GM21528 (cell line): Measurements from ENCODE around the gene CDKN2B-AS1.

ENCODE experiments used
- ATAC-seq: cut with Tn5 transposase; IDR thresholded peaks from one replicate; pipeline ENCODE4 v1.9.1; 2021; ENCODE audit warnings: mild to moderate bottlenecking, moderate library complexity; ENCODE audit not compliant: unreplicated experiment, low FRiP score

The CDKN2B-AS1 gene

DNA sequence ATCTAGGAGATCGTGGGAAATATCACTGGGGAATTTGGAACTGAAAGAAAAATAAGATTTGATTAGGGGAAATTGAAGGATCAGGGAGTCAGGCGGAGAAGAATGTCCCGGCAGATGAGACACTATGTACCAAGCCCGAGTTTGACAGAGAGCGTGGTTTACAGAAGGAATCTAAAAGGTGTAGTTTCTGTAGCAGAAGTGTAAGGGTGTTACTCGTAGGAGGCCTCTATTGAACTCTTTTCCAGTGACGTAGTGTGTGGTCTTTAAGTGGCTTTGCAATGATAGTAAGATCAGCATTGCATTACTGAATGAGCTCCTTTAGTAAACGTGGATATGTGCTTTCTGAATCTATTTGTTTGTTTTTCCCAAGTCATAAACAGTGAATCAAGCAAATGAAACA lies 73.8 kb downstream of the CDKN2B-AS1 start:
- no peak for ATAC-seq

GRCh38 chr9:22073349-22073748 lies 78.8 kb downstream of the CDKN2B-AS1 start:
- no peak for ATAC-seq

DNA sequence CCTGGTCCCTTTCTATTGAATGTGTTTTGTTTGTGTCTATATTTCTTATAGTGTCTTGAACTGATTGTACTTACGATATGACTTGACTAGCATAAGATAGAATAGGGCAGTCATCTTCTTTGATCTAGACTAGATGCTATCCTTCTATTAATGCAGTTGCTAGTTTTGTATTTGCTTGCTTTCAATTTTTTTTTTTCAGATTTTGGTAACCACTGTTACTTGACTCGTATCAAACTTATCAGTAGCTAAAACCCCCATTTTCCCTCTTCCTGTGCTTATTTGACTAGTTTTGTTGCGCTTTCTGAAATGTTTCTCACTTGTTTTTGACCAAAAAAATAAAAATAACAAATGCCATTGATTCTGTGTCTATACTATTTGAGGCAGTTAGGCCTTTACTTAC lies 83.5 kb downstream of the CDKN2B-AS1 start:
- ATAC-seq: no peak

DNA sequence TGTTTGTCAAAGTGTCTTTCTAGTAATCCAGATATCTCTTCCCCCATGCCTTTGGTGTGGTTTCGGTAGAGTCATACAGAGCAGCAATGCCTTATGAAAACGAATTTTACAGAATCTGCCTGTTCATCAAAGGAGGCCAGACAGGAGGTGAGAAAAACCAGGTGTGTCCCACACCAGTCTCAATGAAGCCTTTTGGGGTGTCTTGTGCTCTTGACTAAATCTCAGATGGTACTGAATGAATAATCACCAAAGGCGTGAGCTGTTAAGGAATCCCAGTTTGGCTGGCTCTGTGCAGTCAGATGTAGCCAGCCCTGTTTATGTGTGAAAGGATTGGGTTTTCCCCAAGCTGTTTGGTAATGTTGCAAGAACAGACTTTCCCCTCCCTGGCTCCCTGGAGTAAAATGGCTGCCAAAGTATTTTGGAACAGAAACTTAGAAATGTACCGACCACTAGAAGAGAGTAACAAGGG lies 85.3 kb downstream of the CDKN2B-AS1 start:
- peak; percentile 82 for ATAC-seq

GRCh38 chr9:22084336-22085035 lies 89.9 kb downstream of the CDKN2B-AS1 start:
- no peak for ATAC-seq

GRCh38 chr9:22088053-22088716 lies 93.6 kb downstream of the CDKN2B-AS1 start:
- no peak for ATAC-seq

GRCh38 chr9:22088717-22089061 lies 94.1 kb downstream of the CDKN2B-AS1 start:
- no peak for ATAC-seq

DNA sequence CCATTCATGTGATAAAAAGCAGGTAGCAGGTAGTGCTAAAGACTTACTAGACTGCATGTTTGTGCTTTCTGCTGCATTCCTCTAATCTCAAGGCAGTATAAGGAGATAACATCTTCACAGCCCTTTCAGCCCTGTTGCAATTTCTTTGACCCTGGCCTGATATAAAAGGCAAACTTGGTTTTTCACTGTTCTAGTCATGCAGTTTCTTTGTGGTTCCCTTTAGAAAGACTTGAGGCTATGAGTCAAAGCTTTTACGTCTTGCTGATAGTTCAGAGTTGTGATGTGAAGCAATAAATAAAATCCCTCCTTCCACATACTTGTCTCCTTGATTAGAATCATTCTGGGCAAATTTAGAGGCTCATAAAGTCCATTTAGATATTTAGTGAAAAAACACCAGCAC lies 103.1 kb downstream of the CDKN2B-AS1 start:
- no peak for ATAC-seq

DNA sequence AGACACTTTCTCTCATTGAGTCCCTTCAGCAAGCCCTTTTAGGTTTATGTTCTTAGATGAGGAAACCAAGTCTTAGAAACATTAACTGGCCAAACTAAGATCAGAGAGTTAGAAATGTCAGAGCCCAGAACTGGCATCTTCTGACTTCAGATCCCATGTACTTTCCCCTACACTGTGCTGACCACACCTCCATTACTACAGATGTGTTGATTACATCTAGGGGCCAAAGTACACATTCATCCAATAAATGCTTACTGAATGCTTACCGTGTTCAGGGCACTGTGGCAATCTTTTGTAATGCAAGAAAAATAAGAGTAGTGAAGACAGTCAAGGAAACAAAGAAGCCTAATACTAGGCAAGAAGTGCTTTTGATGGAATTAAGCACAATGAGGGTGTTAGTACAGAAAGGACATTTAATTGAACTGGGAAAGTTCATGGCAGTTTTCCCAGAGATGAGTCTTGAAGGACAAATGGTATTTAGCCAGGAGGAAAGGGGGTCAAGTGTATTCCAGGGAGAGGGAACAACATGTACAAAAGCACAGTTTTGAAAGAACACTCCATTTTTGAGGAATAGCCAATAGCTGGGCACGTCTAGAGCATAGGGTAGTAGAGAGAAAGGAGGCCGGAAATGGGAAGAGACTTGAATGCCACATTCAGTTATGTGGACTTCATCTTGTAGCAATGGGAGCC lies 104.2 kb downstream of the CDKN2B-AS1 start:
- no peak for ATAC-seq

GRCh38 chr9:22100626-22101025 lies 106.0 kb downstream of the CDKN2B-AS1 start:
- ATAC-seq: no peak

- ATAC-seq: no peak
These were observed 107.8 kb downstream of the CDKN2B-AS1 start for GRCh38 chr9:22102146-22103053.

DNA sequence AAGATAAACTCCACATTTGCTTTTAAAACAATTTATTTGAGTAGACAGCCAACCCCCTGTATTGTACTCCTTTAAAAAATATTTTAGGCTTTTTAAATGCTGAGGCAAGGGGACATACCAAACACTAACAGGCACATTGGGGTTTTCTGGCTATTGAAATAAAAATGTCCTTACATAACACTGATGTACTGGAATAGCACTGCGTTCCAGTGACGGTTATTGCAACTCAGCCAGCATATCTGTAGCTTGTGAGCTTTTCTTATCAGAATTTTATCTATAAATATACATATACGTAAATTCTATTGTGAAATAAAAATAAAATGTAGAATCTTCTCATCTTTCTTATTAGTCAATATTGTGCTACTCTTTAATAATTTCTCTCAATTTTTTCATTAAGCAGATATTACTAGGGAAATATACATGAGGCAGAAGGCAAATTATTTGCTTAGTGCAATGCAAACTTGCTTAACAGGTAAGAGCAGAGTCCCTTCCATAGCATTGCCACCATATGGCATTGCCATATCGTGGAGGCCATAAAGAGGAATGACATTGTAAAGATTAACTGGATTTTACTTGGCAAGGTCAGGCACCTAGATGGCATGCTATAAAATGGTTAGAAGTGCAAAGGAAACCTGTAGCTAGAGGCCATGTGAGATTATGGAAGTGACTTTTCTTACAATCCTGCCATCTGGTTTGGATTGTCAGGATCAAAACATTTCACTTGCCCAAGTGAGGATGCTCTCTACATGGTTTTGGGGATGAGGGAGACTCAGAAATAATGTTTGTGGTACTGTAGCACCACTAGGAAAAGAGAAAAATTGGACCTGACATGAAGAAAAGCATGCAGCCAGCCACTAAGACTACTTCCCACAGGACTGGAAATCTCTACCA lies 109.3 kb downstream of the CDKN2B-AS1 start:
- no peak for ATAC-seq

- peak; percentile 99 for ATAC-seq
These were observed 110.6 kb downstream of the CDKN2B-AS1 start for GRCh38 chr9:22105005-22105722.

DNA sequence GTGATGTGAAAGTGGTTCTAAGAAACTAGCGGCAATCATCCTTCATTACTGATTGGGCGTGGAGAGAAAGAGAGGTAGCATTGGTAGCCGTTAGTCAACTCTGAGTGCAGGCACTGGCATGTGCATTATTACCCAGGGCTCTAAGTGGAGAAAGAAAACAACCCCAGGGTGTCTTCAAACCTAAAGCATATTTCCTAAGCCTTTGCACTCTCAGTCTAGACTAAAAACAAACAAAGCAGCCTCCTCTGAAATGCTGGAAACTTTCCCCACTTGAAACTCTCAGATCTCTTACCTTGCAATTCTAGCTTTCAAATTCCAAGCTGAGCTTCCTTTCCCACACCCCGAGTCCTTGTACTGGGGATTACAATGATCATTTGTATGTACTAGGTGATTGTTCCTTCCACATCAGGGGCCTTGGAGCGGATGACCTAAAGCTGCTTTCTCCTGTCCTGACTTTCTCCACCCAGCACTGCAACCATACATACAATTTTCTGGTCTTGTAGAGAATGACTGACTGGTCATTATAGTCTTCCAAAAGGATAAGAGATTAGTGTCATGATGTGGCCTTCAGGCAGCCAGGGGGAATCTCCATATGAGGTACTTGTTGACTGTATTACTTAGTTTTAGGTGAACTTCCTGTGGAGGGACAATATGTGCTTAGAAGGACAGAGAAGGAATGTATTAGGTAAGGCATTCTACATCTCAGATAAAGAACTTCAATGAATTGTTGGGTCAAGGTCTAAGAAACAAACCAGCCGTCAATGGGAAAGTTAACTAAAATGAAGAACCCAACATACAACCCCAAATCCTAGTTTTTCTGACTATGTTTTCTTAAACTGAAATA lies 112.8 kb downstream of the CDKN2B-AS1 start:
- ATAC-seq: no peak

DNA sequence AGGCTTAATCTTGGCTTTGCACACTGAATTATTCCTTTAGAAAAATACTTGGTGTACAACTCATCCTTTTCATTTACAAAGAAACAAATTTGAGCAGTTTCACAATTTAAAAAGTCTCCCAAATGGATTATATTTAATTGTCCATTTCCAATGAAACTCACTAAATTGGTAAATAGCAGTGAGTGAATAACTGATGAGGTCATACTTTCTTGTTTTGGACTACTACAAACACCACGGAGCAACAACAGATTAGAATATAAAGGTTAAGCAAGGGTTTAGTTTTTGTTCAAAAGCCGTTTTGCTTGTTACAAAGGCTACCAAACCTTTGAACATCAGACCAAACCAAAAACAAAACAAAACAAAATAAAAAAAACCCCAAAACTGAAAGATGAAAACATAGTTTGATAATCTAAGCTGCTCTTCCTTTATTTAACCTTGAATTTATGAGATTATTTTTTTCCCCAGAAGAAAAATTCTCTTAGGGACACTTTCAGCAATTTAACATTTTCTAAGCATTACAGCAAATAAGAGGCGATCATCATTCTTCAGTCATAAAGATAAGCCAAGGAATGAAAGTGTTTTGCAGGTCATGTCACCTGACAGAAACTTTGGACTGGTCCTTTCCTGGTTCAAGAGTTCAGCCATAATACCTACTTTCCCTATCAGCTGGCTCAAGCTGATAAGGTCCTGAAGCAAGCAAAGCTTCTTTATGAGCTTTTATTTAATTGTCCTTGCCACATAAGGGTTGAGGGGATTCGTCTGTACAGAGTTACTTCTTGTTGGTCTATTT lies 114.2 kb downstream of the CDKN2B-AS1 start:
- no peak for ATAC-seq

DNA sequence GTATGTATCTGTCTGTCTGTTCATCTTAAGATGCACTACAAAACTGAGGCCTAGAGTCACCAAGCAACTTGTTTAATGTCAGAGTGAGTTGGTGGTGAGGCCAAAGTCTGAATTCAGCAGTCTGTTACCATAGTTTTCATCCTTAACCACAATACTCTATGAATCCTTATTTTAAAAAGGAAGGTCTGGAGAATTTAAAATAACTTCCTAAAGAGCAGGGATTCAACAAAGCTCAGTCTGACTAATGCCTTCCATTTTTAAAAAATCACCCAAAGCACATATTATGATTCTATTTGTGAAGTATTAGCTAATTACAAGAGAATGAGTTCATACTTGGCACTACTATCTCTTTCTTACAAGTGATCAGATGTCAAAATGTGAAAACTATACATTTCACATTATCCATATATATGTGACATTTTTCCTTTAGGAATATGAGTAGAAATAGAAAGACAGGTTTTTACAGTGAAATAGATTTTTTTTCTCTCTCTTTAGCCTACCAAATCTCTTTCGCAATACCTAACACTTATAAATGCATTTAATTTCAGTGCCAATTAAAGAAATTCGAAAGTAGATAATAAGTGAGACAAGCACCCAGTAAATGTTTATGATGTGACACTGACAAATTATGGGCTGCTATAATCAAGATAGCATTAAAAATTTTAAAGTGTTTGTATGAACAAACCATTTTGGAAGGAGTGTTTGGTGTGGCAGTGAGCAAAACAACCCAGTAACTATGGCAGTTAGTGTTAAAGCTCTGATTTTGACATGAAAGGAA lies 116.8 kb downstream of the CDKN2B-AS1 start:
- ATAC-seq: no peak

DNA sequence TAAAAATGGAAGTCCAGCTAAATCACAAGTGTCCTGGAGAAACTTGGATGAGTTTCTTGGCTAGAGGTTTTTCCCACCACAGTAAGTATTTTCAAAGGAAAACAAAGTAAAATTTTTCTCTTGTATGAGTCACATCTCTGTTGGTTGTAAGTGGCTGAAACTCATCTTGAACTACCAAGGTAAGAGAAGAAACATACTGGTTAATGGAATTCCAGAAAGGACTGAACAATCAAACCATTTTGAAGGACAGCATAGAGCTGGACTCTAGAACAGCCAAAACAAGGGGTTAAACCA lies 117.3 kb downstream of the CDKN2B-AS1 start:
- ATAC-seq: no peak
